K562 (cell line): Measurements from ENCODE around the gene FSCN2. TPM values are rescaled to one million over a fixed set of nuclear protein-coding genes. Genes with fewer than 3 reads are reported as not detected.
A peak's percentile ranks its signal among the peaks of the same experiment; 100 is the strongest.

ENCODE experiments used
- CBFA2T3 ChIP-seq: fragments of 450-650 bp; IDR thresholded peaks from 2 replicates; pipeline ENCODE4 v1.6.1; 2017
- CCAR2 ChIP-seq: fragments of 200-400 bp; formaldehyde crosslinking; IDR thresholded peaks from 2 replicates; pipeline ENCODE4 v1.6.1; 2017; ENCODE audit warnings: mild to moderate bottlenecking, low read depth, low read length
- CHCHD3 ChIP-seq: fragments of 250-450 bp; sonication (Bioruptor Pico); IDR thresholded peaks from 2 replicates; pipeline ENCODE4 v2.1.2; 2022; ENCODE audit warnings: mild to moderate bottlenecking
- FOXP4 ChIP-seq: sonication (generic); formaldehyde crosslinking; IDR thresholded peaks from 2 replicates; pipeline ENCODE4 v1.8.0; 2022; ENCODE audit warnings: mild to moderate bottlenecking, missing genetic modification reagents, borderline replicate concordance
- HCFC1 ChIP-seq: IDR thresholded peaks from 2 replicates; pipeline ENCODE4 v1.6.1; 2012; ENCODE audit warnings: low read depth, low read length, improper control_type of control experiment
- MYBL2 ChIP-seq, 2 experiments: fragments of 450-650 bp in 1 of 2; sonication (generic) in 1 of 2; formaldehyde crosslinking in 1 of 2; IDR thresholded peaks; 2 replicates each; pipeline versions ENCODE4 v1.6.1 to v1.8.1; 2017 to 2022; ENCODE audit warnings: borderline replicate concordance in 1 of 2, inconsistent platforms in 1 of 2, low read depth in 1 of 2, mild to moderate bottlenecking in 1 of 2, missing genetic modification reagents in 1 of 2, moderate library complexity in 1 of 2
- NCOA4 ChIP-seq: fragments of 450-650 bp; IDR thresholded peaks from 2 replicates; pipeline ENCODE4 v1.6.1; 2018; ENCODE audit warnings: mild to moderate bottlenecking; ENCODE audit not compliant: partially characterized antibody
- NFE2L1 ChIP-seq: fragments of 450-650 bp; IDR thresholded peaks from 2 replicates; pipeline ENCODE4 v1.6.1; 2016; ENCODE audit warnings: missing genetic modification characterization, low read depth, mild to moderate bottlenecking, missing compliant biosample characterization, moderate library complexity, borderline replicate concordance
- PHF8 ChIP-seq: fragments of 200-600 bp; sonication (generic); IDR thresholded peaks from 2 replicates; pipeline ENCODE4 v1.6.1; 2012; ENCODE audit warnings: mixed run types, mild to moderate bottlenecking, inconsistent platforms, low read length, moderate library complexity, borderline replicate concordance
- TCF7 ChIP-seq: sonication (generic); IDR thresholded peaks from 2 replicates; pipeline ENCODE4 v1.6.1; 2016; ENCODE audit warnings: antibody characterized with exemption, borderline replicate concordance
- U2AF2 ChIP-seq: fragments of 200-400 bp; formaldehyde crosslinking; optimal IDR thresholded peaks from 2 replicates; pipeline ENCODE3; 2017; ENCODE audit warnings: low read depth, mild to moderate bottlenecking, low read length
- ZNF217 ChIP-seq: sonication (generic); formaldehyde crosslinking; IDR thresholded peaks from 2 replicates; pipeline ENCODE4 v1.8.0; 2022; ENCODE audit warnings: mild to moderate bottlenecking, missing genetic modification reagents
- ZNF436 ChIP-seq: fragments of 250-450, 450-650 bp; sonication (Bioruptor Pico); formaldehyde crosslinking; IDR thresholded peaks from 2 replicates; pipeline ENCODE4 v1.7.0; 2020; ENCODE audit warnings: mild to moderate bottlenecking
- ZNF518B ChIP-seq: fragments of 250-450 bp; sonication (Bioruptor Pico); IDR thresholded peaks from 2 replicates; pipeline ENCODE4 v1.5.0; 2021; ENCODE audit warnings: mild to moderate bottlenecking, moderate library complexity
- polyA plus RNA-seq, 8 experiments: library from polyadenylated mRNA; depleted of rRNA in 4 of 8; stranded (reverse) in 5 of 8; unstranded in 3 of 8; fragments of >200 nt; fragmentation: Nextera tagmentation in 2 of 8; fragmentation: Illumina TruSeq in 1 of 8; extraction: Ambion mirVana in 2 of 8; extraction: Trizol in 1 of 8; gene quantifications; 2 replicates each; pipeline versions ENCODE4 v1.2.1 to v1.2.3, GENCODE V29; 2011 to 2014; ENCODE audit warnings: inconsistent platforms in 1 of 8, missing spikeins in 1 of 8
- total RNA-seq, 7 experiments: library from RNA; depleted of rRNA in 6 of 7; stranded (reverse); fragments of >200 nt in 6 of 7; fragmentation: Illumina TruSeq in 2 of 7; extraction: Trizol in 2 of 7; gene quantifications; 2 replicates each; pipeline versions ENCODE4 v1.2.1 to v1.2.3, GENCODE V29; 2011 to 2021; ENCODE audit warnings: low replicate concordance in 1 of 7
- TF ChIP-seq, protein P1 (sequence below): fragments of 450-650 bp; IDR thresholded peaks from 2 replicates; pipeline ENCODE4 v1.6.1; 2017; ENCODE audit warnings: antibody characterized with exemption, mild to moderate bottlenecking

Gene FSCN2
- total and polyA plus RNA-seq, 9 of the 15 experiments (the other 6 are each of a cell fraction or from before 2014, with no cell fraction given) = 0.08 TPM; not detected in 8

DNA sequence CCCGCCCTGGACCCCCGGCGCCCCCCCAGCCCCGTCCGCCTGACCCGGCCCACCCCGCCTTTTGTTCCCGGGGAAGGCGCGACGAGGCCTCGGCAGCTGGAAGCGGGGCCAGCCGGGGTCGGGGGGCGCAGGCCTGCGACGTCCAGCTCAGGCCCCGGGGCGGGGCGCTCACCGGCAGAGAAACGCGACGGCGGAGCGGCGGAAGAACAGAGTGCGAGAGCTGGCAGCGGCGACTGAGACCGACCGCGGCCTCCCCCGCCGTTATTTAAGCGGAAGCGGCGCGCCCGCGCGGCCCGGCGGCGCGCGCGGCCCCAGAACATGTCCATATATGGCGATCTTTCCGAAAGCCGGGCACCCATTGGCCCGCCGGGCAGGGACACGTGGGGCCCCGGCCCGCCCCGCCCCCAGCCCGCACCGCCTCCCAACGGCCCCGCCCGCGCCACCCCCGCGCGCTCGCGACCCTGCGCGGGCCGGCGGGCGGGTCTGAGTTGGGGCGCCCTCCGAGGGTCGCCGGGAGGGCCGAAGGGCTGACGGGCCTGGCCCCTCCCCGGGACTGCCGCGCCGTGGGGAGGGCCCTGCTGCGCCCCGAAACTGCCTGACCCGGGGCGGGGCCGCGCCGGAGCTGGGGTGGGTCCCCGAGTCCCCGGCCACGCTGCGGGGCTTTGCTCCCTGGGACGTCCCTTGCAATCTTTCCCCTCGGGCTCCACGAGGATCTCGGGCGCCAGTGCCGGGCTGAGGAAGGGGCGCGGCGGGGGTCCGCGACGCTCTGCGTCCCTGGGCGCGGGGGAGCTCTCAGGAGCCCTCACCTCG, 15.4 kb upstream of the FSCN2 start, which contains the start of gene ACTG1 (continued):
- TF ChIP-seq, protein P1, sequence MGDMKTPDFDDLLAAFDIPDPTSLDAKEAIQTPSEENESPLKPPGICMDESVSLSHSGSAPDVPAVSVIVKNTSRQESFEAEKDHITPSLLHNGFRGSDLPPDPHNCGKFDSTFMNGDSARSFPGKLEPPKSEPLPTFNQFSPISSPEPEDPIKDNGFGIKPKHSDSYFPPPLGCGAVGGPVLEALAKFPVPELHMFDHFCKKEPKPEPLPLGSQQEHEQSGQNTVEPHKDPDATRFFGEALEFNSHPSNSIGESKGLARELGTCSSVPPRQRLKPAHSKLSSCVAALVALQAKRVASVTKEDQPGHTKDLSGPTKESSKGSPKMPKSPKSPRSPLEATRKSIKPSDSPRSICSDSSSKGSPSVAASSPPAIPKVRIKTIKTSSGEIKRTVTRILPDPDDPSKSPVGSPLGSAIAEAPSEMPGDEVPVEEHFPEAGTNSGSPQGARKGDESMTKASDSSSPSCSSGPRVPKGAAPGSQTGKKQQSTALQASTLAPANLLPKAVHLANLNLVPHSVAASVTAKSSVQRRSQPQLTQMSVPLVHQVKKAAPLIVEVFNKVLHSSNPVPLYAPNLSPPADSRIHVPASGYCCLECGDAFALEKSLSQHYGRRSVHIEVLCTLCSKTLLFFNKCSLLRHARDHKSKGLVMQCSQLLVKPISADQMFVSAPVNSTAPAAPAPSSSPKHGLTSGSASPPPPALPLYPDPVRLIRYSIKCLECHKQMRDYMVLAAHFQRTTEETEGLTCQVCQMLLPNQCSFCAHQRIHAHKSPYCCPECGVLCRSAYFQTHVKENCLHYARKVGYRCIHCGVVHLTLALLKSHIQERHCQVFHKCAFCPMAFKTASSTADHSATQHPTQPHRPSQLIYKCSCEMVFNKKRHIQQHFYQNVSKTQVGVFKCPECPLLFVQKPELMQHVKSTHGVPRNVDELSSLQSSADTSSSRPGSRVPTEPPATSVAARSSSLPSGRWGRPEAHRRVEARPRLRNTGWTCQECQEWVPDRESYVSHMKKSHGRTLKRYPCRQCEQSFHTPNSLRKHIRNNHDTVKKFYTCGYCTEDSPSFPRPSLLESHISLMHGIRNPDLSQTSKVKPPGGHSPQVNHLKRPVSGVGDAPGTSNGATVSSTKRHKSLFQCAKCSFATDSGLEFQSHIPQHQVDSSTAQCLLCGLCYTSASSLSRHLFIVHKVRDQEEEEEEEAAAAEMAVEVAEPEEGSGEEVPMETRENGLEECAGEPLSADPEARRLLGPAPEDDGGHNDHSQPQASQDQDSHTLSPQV = no peak
- TF ChIP-seq FOXP4 (no peak), CCAR2 (no peak), ZNF217 (CRISPR knock-in tag) (no peak), HCFC1 (no peak), NFE2L1 (tag) (no peak), CBFA2T3 (no peak), ZNF436 (no peak), MYBL2 (IDR thresholded peaks at IDR 0.05; ENCODE audit: low read depth) (no peak), MYBL2 (CRISPR knock-in tag; IDR thresholded peaks at IDR 0.05; ENCODE audit: borderline replicate concordance) (no peak), U2AF2 (no peak), PHF8 (peak; percentile 78; the same call in 1 of the 2 replicates), NCOA4 (no peak), ZNF518B (CRISPR knock-in tag) (no peak), CHCHD3 (CRISPR knock-in tag) (no peak), TCF7 (no peak)
